GM21717 (cell line): ENCODE measurements around the gene POMGNT2.

Source experiments
- ATAC-seq: cut with Tn5 transposase; IDR thresholded peaks from one replicate; pipeline ENCODE4 v1.9.1; 2021; ENCODE audit warnings: mild to moderate bottlenecking, moderate library complexity; ENCODE audit not compliant: unreplicated experiment

The POMGNT2 gene

DNA sequence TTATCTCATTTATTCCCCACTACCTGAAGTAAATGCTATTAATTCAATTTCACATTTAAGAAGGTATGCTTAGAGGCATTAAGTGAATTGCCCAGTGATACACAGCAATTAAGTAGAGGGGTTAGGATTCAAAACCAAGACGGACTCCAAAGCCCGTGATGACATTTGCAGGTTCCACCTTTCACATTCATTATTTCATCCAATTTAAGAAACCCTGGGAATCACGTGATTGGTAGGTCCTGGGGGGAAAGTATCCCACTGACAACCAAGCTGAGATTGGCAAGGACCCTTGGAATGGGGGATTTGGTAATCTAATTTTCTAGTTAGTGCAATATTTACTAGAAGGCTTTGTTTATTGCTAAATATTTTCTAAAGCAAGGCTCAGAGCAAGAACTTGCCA lies 1.8 kb downstream of the POMGNT2 start:
- no peak for ATAC-seq

DNA sequence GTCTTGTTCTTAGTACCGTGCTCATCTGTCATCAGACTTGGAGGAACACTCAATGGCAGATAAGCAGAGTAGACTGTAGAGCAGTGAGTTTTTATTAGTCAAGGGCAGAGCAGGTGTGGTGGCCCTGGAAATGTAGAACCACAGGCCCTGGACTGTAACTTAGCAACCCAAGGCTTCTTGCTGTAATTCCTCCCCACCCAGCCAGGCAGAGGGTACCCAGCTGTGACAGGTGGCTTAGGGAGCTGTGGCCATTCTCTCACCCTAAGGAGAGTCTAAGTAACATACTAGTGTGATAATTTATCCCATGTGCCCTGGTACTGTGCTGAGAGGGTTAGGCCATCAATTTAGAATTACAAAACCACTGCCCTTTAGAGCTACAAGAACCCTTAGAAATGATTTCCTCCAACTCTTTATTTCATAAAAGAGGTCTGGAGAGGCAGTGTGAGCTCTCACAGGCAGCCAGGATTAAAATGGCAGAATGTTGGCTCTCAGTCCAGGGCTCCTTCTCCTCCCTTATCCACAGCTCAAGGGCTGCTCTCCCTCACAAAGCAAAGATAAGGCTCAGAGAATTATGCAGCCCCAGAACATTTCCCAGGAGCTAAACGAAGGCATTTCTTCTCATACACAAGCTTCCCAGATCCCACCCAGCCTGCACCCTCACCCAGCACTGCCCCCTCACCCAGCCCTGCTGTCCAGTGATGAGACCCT lies 3.0 kb downstream of the POMGNT2 start:
- no peak for ATAC-seq

DNA sequence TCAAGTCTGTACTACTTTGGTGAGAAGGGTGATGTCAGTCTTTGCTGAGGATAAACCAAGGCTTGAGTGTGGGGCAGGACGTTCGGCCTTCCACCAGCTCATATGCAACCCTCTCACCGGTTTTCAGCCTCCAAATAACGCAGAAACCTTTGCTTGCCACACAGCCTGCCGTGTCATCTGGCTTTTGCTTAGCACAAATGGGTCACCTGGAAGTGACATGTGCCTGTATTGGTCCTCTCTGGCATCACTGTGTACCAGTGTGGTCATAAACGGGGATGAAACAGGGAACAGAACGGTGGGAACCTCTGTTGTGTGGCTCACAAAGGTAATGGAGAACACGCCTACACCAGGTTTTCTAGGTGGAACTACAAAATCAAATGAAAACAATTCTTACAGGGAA lies 7.1 kb downstream of the POMGNT2 start:
- no peak for ATAC-seq

DNA sequence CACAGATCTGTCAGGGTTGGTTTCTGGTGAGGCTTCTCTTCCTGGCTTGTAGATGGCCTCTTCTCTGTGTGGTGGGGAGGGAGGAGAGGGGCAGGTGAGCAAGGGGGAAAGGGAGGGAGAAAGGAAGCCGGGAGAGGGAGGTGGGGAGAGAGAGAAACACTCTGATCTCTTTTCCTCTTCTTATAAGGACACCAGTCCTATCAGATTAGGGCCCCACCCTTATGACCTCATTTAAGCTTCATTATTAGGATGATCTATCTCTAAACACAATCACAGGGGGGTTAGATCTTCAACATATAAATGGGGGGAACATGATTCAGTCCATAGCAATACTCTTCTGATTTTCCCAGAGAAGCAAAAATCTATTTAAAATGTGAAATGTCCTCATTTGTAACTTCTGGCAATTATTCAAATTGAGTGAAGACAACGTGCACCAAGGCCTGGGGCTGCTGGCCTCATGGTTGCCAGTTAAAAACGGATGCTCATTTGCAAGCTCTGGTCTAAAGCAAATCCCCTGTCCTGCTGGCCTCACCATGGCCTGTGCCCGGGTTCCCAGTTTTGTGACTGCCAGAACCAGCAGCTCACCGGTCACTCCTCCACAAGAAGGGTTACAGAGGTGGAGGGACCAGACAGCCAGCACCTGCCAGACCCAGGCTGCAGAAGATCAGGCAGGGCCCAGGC lies 8.3 kb downstream of the POMGNT2 start:
- ATAC-seq = no peak

DNA sequence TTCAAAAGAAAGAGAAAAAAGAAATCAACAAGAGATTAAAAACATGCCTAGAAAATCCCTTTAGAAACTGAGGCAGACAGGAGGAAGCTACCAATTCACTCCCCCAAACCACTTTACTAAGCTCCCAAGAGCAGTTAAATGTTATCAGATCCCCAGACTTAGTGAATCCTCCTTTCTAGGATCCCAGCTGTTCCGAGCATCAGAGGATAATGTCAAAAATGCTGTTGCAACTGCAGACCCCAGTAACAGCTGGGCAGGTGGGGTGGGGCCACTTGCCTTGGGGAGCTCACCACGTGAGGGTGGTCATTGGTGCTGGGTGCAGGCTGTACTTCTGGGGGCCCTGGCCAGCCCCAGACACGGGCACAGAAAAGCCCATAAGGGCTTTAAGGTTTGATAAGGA lies 9.1 kb downstream of the POMGNT2 start:
- no peak for ATAC-seq

DNA sequence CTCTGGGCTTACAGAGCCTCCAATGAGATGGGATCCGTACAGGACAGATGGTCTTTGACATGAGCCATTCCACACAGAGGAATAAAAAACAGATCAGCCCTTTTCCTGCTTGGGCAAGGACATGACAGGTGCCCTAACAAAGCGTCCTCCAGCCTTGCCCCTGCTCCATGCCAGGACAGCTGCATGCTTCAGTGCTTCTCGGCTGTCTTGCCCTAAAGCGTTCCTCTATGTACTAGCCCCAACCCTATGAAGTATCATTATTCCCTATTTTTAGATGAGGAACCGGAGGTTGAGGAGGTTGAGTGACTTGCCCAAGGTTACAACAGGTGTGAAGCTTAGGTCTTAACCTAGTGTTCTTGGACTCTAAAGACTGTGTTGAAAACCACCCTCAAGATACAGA lies 10.5 kb downstream of the POMGNT2 start:
- ATAC-seq = no peak

DNA sequence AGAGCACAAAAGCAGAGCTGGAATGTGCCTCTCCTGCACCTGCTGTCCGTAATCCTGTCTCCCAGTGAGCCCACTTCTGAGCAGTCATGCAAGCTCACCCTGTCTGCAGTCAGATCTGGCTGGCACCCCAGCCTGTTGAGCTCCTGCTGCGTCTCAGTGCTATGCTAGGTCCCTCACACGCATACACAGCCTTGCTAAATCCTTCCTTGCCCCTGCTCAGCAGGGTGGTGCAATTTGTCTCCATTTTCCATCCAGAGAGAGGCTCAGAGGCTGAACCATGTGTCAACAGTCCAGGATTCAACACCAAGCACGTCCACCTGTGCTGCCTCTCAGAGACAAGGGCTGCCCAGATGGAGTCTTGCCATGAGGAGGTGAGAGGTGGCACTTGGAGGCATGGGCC lies 11.0 kb downstream of the POMGNT2 start:
- ATAC-seq = no peak

DNA sequence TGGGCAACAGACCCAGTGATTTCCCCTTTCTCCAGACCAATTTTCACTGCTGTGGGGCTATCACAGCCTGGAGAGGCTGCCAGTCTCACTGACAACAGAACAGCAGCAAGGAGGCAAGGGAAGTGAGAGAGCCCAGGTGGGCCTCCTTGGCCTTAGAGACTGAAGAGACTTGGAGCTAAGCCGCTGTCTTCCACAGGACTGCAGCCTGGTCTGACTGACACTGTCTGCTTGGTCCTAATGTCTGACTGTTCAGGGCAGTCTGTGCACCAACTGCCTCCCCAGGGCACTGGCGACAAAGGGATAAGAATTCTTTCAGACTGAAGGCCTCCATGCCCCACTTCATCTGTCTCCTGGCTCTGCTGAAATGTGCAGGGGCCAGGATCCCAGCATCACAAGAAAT lies 11.5 kb downstream of the POMGNT2 start:
- ATAC-seq = no peak

DNA sequence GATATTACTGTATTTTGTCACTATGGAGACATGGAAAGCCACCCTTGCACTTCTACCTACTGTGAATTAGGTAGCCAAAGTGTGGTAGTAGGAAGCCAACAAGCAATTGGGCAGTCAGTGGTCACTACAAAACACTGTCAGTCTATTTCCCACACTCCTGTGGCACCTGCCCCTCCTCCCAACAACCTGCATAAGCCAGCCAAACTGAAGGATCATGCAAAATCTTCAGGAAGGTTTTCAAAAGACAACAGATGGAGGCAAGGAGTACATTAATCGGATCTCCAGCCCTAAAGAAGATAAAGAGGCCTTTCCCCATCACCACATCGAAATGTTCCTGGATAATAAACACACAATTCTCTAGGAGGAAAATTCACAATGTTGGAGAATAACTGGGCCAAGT lies 11.9 kb downstream of the POMGNT2 start:
- ATAC-seq = no peak

DNA sequence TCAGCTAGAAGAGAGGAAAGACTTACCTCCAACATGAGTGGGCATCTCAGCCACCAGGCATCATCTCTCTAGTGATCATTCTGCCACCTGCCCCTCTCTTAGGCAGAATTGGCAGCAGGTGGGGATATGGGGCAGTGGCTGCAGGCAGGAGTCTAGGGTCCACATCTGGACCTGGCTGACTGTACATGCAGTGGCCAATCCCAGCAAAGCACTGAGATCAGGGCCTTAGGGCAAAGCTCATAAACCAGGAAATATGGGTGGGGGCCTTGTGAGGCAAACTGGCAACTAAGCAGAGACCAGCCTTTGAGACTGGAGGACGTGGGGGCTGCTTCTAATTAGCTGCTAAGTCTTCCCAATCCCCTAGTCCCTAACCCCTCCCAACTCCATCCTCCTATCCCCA lies 12.9 kb downstream of the POMGNT2 start:
- ATAC-seq = no peak

DNA sequence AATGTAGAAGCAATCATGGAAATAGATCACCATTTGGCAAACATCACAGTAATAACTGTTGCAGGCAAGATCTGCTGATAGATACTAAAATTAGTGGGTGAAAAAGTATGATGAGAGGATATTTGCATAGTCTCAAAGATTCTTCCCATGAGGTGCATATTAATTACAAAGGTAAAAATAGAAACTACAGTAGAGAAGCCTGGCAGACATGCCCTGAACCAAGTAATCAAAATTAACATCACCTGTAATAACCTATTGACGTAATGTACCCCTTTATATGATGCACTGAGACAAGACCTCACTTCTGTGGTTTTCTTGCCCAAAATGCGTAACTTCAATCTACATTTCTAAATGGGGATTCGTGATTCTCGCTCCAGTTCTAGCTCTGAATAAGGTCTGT lies 14.4 kb downstream of the POMGNT2 start:
- ATAC-seq = no peak

DNA sequence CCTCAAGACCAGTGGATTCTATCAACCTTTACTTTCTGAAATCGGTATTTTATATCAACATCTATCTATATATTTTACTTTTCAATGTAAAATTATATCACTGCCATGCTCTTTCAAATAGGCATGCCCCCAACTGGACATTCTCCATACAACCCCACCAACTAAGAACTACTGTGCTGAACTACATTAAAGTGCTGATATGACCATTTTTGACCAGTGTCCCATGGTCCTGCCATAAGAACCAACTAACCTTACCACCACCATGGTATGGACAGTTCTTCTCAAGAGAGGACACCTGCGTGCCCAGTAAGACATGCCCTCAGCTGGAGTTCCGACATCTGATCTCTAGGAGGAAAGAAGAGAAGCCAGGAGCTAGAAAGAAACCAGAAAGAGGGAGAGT lies 15.6 kb downstream of the POMGNT2 start:
- ATAC-seq = no peak

DNA sequence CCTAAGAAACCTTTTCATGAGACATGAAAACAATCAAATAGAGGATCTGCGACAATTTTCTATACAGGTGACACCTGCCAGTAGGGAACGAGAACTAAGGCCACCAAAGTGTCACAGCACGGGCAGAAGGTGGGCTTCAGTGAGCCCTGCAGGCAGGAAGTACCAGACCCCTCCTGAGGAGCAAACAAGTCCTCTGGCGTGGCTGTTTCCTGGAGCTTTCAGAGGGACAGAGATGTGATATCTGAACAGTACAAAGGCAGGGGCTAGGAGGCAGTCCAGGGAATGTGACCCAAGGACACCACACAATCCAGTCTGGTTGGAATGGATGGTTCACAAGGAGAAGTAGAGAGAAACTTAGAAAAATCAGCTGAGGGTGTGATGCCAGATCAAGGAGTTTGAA lies 16.8 kb downstream of the POMGNT2 start:
- ATAC-seq = no peak

DNA sequence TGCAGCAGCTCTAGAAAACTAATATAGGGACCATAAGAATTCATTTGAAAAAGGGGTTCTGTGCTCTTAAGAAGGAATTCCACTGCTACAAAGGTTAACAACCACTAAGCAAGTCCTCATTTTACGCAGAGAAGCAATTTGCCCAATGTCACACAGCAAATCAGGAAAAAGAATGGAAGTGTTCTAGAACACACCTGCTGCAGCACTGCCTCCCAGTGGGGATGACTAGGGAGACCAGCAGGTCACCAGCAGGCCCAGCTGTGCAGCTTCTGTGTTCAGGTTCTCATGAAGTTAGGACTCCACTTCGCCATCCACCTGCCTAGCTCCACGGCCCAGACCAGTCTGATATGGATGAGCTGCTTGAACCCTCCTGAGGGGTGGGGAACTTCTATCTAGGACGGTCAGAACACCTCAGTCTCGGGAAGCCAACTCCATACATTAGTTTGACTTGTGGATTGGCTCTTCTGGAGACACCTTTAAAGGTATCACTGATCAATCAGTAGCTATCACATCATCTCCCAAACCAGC lies 18.6 kb downstream of the POMGNT2 start:
- ATAC-seq = no peak

DNA sequence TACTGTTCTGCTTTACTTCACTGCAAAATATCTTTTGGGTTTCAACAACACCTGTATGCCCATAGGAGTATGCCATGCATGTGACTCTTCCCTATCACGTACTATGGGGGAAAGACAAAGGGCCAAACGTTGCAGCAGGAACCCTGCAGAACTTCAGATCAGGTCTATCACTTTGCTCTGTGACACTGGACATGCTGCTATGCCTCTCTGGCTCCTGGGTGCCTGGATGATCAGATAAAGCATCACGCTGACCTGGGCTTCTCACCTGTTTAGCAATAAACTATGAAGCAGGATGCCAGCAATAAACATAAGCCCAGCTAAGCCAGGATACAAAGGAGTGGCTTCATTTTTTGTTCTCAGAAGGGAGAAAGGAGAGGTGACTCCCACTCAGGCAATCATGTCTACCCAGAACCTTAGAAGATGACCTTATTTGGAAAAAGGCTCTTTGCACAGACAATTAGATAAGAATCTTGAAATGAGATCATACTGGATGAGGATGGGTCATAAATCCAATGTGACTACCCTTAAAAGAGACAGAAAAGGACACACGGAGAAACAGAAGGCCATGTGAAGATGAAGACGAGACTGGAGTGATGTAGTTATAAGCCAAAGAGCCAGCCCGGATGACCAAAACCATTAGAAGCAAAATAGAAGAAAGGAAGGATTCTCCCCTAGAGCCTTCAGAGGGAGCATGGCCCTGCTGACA lies 19.3 kb downstream of the POMGNT2 start:
- ATAC-seq = no peak

DNA sequence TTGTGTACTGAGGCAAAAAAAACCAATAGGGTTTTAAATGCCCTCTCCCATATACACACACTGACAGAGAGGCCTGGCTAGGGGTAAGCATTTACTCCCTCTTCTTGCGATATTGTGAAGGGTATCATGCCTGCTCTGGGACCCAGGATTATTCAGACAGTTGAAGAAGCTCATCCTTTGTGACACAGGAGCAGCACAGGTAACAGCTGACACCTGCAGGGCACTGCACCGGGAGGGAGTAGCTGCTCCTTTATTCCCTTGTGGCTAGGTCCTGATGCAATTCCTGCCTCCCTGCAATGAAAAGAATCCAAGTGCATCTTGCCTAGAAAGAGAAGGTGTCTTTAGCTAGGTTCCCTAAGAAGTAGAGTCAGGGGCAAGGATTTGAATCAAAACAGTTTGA lies 23.4 kb downstream of the POMGNT2 start:
- ATAC-seq = no peak

DNA sequence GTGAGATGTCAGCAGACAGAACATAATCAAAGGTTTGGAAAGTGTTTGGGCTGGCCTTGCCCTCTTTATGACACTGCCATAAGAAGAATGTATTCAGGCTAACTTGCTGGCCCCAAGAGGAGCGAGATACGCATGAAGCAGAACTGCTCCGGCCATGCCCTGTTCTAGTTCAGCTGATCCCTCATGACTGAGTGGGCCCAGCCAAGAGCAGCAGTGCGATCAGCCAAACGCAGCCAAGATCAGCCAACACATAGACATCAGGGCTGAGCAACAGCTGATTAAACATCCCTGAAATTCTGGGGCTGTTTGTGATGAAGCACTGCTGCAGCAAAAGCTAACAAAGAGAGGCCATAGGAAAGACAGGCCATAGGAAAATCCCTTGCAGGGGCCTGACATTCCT lies 24.1 kb downstream of the POMGNT2 start:
- ATAC-seq = no peak

DNA sequence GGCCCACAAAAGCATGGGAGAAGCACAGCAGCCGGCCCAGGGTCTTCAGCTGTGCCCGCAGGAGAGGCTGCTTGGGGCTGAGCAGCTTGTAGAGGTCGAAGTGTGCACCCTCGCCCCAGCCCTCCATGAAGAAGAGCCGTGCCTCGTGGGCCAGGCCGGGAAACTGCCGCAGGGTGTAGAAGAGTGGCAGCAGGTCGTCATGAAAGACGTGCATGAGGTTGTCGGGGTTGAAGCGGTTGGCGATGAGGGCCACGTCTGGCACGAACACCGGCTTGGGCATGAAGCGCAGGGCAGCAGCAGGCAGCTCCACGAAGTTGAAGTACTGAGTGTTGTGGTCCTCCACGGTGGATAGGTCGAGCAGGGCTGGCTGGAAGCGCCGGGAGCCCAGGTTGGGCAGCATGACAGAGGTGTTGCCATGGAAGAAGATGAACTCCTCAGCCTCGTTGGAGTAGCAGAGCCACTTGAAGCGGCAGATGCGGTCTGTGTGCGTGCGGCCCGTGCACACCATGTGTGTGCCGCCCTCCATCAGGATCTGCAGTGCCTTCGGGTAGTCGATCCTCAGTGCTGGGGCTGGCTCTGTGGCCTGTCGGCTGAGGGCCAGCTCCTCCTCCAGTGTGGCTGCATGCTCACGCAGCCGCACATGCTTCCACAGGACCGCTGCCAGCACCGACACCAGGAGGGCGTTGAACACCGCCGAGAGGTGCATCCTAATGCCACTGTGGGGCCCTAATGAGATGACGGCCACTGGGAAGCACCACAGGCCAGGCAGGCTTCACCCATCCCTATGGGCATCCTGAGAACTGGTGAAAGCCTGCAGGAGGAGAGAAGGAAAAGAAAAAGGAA lies 24.9 kb downstream of the POMGNT2 start:
- ATAC-seq = no peak

DNA sequence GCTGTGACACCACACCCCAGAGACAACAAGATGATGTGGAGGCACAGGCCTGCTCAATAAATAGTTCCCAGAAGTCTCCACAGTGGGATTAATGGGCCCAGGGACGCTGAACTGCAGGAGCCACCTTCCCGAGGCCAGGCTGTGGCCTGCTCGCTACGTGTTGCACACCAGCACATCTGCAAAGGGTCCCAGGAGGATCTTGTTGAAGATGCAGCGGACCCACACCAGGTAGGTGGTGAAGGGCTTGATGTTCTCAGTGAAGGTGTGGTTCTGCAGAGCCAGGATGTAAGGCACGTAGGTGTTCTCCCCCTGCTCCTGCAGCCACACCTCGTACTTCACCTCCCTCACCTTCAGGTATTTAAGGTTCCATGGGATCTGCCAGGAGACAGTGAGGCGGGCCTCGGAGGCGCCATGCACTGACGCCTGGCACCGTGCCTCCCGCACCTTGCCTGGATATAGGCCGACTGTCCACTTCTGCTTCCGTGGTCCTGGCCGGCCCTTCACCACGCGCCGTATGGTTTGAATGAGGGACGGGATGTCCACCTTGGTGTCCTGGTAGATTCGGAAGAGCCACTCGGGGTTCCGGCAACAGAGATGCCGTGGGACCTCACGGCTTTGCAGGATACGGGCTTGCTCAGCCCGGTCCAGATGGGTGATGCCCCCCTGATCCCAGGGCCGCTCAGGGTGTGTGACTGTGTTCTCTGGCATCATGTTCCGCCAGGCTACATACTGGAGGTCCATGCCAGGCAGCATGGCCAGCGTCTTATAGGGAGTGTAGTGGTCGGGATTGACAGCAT lies 26.1 kb downstream of the POMGNT2 start:
- ATAC-seq = no peak

DNA sequence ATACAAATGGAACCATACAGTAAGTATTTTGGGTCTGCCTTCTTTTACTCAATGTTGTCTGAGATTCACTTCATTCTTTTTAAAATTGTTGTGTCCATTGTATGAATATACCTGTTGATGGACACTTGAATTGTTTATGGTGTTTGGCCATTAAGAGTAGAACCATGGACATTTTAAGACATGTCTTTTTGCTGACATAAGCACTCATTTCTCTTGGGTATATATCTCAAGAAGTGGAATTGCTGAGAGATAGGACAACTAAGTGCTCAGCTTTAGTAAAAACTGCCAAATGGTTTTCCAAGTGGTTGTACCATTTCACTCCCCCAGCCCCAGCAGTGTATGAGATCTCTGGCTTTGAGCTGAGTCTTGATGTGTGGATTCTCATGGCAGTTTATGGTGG lies 28.2 kb downstream of the POMGNT2 start:
- ATAC-seq = no peak
